Lung (tissue), 12 donors: ENCODE measurements around the gene TNS3. TPM values are rescaled to one million over a fixed set of nuclear protein-coding genes. Genes with fewer than 3 reads are reported as not detected.

ENCODE experiments used
- ATAC-seq: fragments of 200-7000 bp; cut with Tn5 transposase; one replicate; pipeline ENCODE4 v1.9.1; 2020; ENCODE audit warnings: moderate number of reproducible peaks; ENCODE audit not compliant: insufficient read depth, low FRiP score
- DNase-seq, 3 donors: peaks; one replicate each; pipeline ENCODE4 v3.0.0-alpha.2; 2013 to 2017
- H3K27ac ChIP-seq, 2 donors: one replicate each; pipeline ENCODE4 v1.5.1; 2013; ENCODE audit warnings: mild to moderate bottlenecking in 2 of 2, moderate library complexity in 2 of 2, control low read depth in 1 of 2, inconsistent platforms in 1 of 2, low read depth in 1 of 2, low read length in 1 of 2
- H3K27me3 ChIP-seq, 3 donors: one replicate each; pipeline ENCODE4 v1.5.1; 2013; ENCODE audit warnings: low read length in 2 of 3; ENCODE audit not compliant: control insufficient read depth in 3 of 3, insufficient read depth in 3 of 3
- H3K36me3 ChIP-seq, 4 donors: one replicate each; pipeline ENCODE4 v1.5.1; 2013; ENCODE audit warnings: low read length in 4 of 4, mild to moderate bottlenecking in 1 of 4, moderate library complexity in 1 of 4; ENCODE audit not compliant: control insufficient read depth in 4 of 4, insufficient read depth in 4 of 4
- H3K4me1 ChIP-seq, 5 donors: one replicate each; pipeline ENCODE4 v1.5.1; 2013; ENCODE audit warnings: low read length in 5 of 5, mild to moderate bottlenecking in 2 of 5, moderate library complexity in 1 of 5; ENCODE audit not compliant: control insufficient read depth in 5 of 5, insufficient read depth in 5 of 5
- H3K4me3 ChIP-seq: one replicate; pipeline ENCODE4 v1.5.1; 2013; ENCODE audit warnings: mild to moderate bottlenecking, control low read depth, moderate library complexity
- H3K9ac ChIP-seq, 2 donors: one replicate each; pipeline ENCODE4 v1.5.1; 2013; ENCODE audit warnings: low read length in 2 of 2, control low read depth in 1 of 2; ENCODE audit not compliant: insufficient read depth in 1 of 2
- H3K9me3 ChIP-seq, 4 donors: one replicate each; pipeline ENCODE4 v1.5.1; 2013; ENCODE audit warnings: low read length in 3 of 4, mild to moderate bottlenecking in 1 of 4, moderate library complexity in 1 of 4; ENCODE audit not compliant: control insufficient read depth in 4 of 4, insufficient read depth in 3 of 4
- WGBS, 2 donors: extraction: QIAGEN DNeasy Blood & Tissue Kit; methylation state at CpG; one replicate each; pipeline ENCODE4 v1.1.7; 2013; 5-methylcytosine and 5-hydroxymethylcytosine counted together
- polyA plus RNA-seq, 2 donors: library from polyadenylated mRNA; stranded (reverse); fragments of 200-250 nt; gene quantifications; one replicate each; pipeline ENCODE4 v1.2.1, GENCODE V29; 2013
- total RNA-seq, 2 donors: library from RNA; depleted of rRNA in 1 of 2; stranded (reverse); fragments of >200 nt in 1 of 2; gene quantifications; one replicate each; pipeline ENCODE4 v1.2.1, GENCODE V29; 2014 to 2021
- TF ChIP-seq, protein P1 (sequence below): IDR thresholded peaks from 2 replicates; pipeline ENCODE4 v1.5.1; 2012; ENCODE audit warnings: mild to moderate bottlenecking; ENCODE audit errors: control extremely low read depth, extremely low read depth
- donor health status: control.
- donor health status: control.
- donor health status: Bipolar disorder and iron deficiency.
- donor health status: healthy.
- donor health status: DM: yes; HTN: yes; CAD: no.

Gene TNS3
- total and polyA plus RNA-seq, 4 donors = 23.8 to 140 (median 85.7) TPM

DNA sequence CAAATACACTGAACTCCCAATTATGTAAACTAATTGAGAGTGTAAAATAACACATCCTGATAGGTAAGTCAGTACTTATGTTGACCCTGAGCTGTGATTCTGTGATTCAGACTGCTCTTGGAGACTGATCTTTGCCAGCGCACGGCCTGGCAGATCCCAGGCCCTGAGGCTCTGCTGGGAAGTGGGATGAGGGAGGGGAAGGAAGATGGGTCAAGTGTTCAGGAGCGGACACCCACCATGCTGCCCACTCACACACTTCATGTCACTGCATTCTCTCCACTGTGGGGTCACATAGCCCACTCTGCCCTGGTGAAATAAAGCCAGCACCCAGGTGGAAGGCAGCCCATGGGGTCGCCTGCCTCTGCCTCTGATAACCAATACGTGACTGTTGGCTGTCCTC is 226.2 kb downstream of the TNS3 start:
- Histone ChIP-seq H3K4me3 (no peak overlapping the region), H3K27me3 (no peaks in the 10 kb centered on the region), H3K9ac (no peak overlapping the region), H3K9me3 (no peaks in the 10 kb centered on the region), H3K36me3 (peaks cover 0 to 11% (median 5%) of the 10 kb centered on the region in 4 donors), H3K4me1 (peaks cover 3 to 8% (median 5%) of the 10 kb centered on the region in 5 donors), H3K27ac (no peak overlapping the region)
- DNase-seq (no peak), ATAC-seq (no peak)
- WGBS, 2 donors = 78 to 91% methylated on average over 5 of the region's 5 CpGs
- TF ChIP-seq, protein P1, sequence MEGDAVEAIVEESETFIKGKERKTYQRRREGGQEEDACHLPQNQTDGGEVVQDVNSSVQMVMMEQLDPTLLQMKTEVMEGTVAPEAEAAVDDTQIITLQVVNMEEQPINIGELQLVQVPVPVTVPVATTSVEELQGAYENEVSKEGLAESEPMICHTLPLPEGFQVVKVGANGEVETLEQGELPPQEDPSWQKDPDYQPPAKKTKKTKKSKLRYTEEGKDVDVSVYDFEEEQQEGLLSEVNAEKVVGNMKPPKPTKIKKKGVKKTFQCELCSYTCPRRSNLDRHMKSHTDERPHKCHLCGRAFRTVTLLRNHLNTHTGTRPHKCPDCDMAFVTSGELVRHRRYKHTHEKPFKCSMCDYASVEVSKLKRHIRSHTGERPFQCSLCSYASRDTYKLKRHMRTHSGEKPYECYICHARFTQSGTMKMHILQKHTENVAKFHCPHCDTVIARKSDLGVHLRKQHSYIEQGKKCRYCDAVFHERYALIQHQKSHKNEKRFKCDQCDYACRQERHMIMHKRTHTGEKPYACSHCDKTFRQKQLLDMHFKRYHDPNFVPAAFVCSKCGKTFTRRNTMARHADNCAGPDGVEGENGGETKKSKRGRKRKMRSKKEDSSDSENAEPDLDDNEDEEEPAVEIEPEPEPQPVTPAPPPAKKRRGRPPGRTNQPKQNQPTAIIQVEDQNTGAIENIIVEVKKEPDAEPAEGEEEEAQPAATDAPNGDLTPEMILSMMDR = no peak

DNA sequence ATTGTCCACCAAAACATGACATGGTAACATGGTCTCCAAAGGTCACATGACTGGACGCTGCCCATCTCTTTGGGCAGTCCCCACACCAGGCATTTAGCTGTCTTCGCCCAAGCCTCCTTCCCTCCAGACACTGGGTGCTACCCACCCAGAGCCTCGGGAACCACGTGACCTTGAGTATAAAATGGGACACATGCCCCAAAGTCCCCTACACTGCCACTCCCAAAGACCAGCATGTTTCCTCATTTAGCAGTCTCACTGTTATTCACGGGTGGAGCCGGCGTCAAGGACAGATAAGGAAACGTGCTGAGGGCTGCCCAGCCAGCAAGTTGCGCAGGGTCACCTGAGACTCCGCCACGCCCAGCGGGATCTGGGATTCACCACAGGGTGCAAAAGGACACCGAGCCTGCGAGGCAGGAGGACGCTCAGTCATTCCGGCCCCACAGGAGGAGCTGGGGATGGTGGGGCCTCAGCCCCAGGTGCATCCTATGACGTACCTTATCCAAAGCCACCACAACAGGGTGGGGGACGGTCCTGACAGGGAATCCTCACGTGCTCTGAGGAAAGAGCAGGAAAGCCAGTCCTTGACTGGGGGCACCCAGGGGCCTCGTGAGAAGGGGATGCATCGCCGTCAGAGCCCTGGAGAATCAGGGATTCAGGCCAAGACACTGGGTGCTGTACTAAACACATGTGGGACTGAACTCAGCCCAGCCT is 226.9 kb downstream of the TNS3 start:
- H3K36me3 ChIP-seq = peaks cover 0 to 11% (median 5%) of the 10 kb centered on the region in 4 donors
- no peak overlapping the region for H3K27ac ChIP-seq
- DNase-seq (no peak), ATAC-seq (no peak)
- no peak overlapping the region for H3K9ac ChIP-seq
- H3K27me3 ChIP-seq = no peaks in the 10 kb centered on the region
- TF ChIP-seq, protein P1 = no peak
- 89 to 92% methylated on average over 22 of the region's 22 CpGs for WGBS, 2 donors
- H3K4me1 ChIP-seq = peaks cover 3 to 14% (median 5%) of the 10 kb centered on the region in 5 donors
- no peak overlapping the region for H3K4me3 ChIP-seq
- no peaks in the 10 kb centered on the region for H3K9me3 ChIP-seq

DNA sequence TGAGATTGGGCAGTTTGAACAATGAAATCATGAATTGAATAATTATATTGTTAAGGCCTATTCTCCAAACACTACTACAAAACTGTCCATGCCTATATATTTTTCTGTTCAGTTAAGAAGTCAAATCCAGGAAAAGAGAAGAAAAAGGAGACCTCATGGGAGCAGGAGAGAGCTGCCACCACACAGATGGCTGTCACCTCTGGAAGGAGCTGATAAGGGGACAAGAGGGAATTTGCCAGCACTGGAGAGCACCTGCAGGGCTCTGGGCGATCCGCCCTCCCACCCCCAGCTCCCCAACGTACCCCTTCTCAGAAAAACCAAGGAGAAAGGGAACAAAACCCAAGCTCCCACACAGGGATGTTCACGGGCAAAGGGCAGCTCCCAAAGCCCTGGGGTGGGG is 227.8 kb downstream of the TNS3 start:
- Histone ChIP-seq H3K4me1 (peaks cover 3 to 16% (median 7%) of the 10 kb centered on the region in 5 donors), H3K9me3 (no peaks in the 10 kb centered on the region), H3K27ac (no peak overlapping the region), H3K36me3 (peaks cover 0 to 11% (median 5%) of the 10 kb centered on the region in 4 donors), H3K27me3 (no peaks in the 10 kb centered on the region), H3K4me3 (no peak overlapping the region), H3K9ac (no peak overlapping the region)
- DNase-seq (no peak), ATAC-seq (no peak)
- TF ChIP-seq, protein P1 = no peak
- 84 to 85% methylated on average over 4 of the region's 4 CpGs for WGBS, 2 donors
